GM13976 (cell line): ENCODE results near the gene HSPA12A.

Experiments used
- DNase-seq: peaks from one replicate; pipeline ENCODE4 v3.0.0; 2012; ENCODE audit warnings: low spot score
- CTCF ChIP-seq: IDR thresholded peaks from 2 replicates; pipeline ENCODE4 v1.5.1; 2012; ENCODE audit warnings: borderline replicate concordance, mild to moderate bottlenecking; ENCODE audit not compliant: insufficient read depth; ENCODE audit errors: extremely low read depth, missing control alignments, control extremely low read depth
- in situ Hi-C: fragments of 300-500 bp; cut with MboI; formaldehyde crosslinking; loops from one replicate; pipeline ENCODE4 v1.12.0; 2022; ENCODE audit warnings: low sequenced_read_pairs, mixed read lengths, inconsistent platforms; ENCODE audit not compliant: unreplicated experiment

The HSPA12A gene

GRCh38 chr10:116738339-116738738 lies 4.0 kb downstream of the HSPA12A start:
- TF ChIP-seq CTCF, result no peak
- in situ Hi-C loops, result no loop called here
- no peak for DNase-seq

GRCh38 chr10:116737627-116738327 lies 4.6 kb downstream of the HSPA12A start:
- no peak for TF ChIP-seq CTCF
- DNase-seq, result no peak

GRCh38 chr10:116733566-116733965 lies 8.8 kb downstream of the HSPA12A start:
- no peak for TF ChIP-seq CTCF
- in situ Hi-C loops, result no loop called here

More at GRCh38 chr10:116737627-116738327, 4.6 kb downstream of the HSPA12A start:
- in situ Hi-C loops, result no loop called here

GRCh38 chr10:116732573-116732972 lies 9.8 kb downstream of the HSPA12A start:
- TF ChIP-seq CTCF, result no peak
- in situ Hi-C loops, result no loop called here
- no peak for DNase-seq

More at GRCh38 chr10:116733566-116733965, 8.8 kb downstream of the HSPA12A start:
- DNase-seq, result no peak

- in situ Hi-C loops, result no loop called here
Measured at GRCh38 chr10:116730464-116731260, 11.7 kb downstream of the HSPA12A start.

GRCh38 chr10:116729243-116729642 lies 13.1 kb downstream of the HSPA12A start:
- in situ Hi-C loops, result no loop called here
- no peak for DNase-seq
- TF ChIP-seq CTCF, result no peak

More at GRCh38 chr10:116730464-116731260, 11.7 kb downstream of the HSPA12A start:
- no peak for TF ChIP-seq CTCF
- DNase-seq, result no peak
